ENCODE measurements around the gene CFAP126. TPM values are rescaled to one million over a fixed set of nuclear protein-coding genes. Genes with fewer than 3 reads are reported as not detected.
"Not testable (repeated sequence)": the region's sequence is repeated elsewhere in the genome, so short reads cannot be mapped to it uniquely, and the experiment has no call there.

CFAP126 gene
- total and polyA plus RNA-seq, 4 donors: not detected

DNA sequence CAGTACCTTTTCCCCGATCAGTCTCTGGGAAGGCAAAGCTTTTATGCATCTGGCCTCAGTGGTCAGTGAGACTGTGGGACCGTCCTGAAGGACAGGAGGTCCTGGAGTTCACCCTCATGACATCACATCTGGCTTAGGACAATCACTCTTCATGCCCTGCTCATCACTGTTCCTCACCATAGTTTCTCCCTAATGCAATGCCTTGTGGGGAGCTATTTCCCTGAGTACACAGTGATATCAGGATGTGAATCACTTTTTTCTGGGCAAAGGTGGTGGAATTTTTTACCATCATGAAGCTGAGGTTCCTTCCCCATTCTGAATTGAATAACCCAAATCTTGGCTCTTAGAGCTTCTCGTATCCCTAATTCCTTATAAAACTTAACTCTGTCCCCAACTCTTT is 34.8 kb upstream of the CFAP126 start:
- WGBS, 2 donors: 95 to 97% methylated on average over 3 of the region's 3 CpGs
- no peak for ATAC-seq (ENCODE audit: low FRiP score)
- DNase-seq: no peak
- intact Hi-C loops (cut with DNase I): no loop called here
- no peaks in the 10 kb centered on the region for H3K27me3 ChIP-seq (ENCODE audit: control insufficient read depth in 1 of 2, insufficient read depth in 2 of 2, low read length in 1 of 2)
- no peaks in the 10 kb centered on the region for H3K4me1 ChIP-seq (ENCODE audit: control insufficient read depth in 1 of 2, insufficient read depth in 2 of 2, low read length in 2 of 2)
- H3K36me3 ChIP-seq (ENCODE audit: control insufficient read depth in 1 of 2, insufficient read depth in 2 of 2, low read length in 1 of 2): no peaks in the 10 kb centered on the region
- H3K4me3 ChIP-seq (ENCODE audit: low read length in 2 of 2): no peak overlapping the region
- H3K9me3 ChIP-seq (ENCODE audit: control insufficient read depth, low read length): no peaks in the 10 kb centered on the region
- no peak overlapping the region for H3K27ac ChIP-seq (ENCODE audit: low read depth in 1 of 2, low read length in 2 of 2)

DNA sequence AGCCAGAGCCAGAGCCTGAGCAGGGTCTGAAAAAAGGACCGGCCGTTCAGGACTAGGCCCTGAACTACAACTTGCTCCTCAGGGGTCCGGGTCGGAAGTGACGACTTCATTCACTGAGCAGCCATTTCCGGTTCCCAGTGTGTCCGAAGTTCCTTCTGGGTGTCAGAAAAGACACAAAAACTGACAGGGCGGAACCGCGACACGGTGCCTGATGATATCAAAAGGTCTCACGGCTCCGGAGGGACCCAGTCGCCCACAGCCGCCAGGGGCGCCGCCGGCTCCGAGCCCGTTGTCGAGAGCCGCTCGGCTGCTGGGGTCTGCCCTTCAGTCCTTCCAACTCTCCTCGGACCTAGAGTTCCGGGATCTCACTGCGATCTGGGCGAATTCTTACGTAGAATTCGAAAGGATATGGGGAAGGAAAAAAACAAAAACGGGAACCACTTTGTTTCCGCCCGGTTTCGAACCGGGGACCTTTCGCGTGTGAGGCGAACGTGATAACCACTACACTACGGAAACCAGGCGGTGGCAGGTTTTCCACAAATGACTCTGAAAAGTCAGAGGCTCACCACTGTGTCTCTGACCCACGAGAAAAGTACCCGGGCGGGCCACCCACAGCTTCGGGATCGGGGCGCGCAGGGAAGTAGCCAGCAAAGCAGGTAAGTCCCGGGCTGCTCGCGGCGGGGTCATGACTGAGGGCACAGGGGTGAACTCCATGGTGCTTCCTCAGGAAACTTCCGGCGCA is 31.8 kb upstream of the CFAP126 start:
- Histone ChIP-seq H3K4me3 (ENCODE audit: low read length in 2 of 2) (peak overlapping the region; percentile 69 to 82), H3K4me1 (ENCODE audit: control insufficient read depth in 1 of 2, insufficient read depth in 2 of 2, low read length in 2 of 2) (no peaks in the 10 kb centered on the region), H3K27me3 (ENCODE audit: control insufficient read depth in 1 of 2, insufficient read depth in 2 of 2, low read length in 1 of 2) (no peaks in the 10 kb centered on the region), H3K27ac (ENCODE audit: low read depth in 1 of 2, low read length in 2 of 2) (peak overlapping the region; percentile 96 to 98), H3K36me3 (ENCODE audit: control insufficient read depth in 1 of 2, insufficient read depth in 2 of 2, low read length in 1 of 2) (no peaks in the 10 kb centered on the region), H3K9me3 (ENCODE audit: control insufficient read depth, low read length) (no peaks in the 10 kb centered on the region)
- peak; percentile 91 to 94 for DNase-seq
- 0% methylated on average over 53 of the region's 53 CpGs for WGBS, 2 donors
- intact Hi-C loops (cut with DNase I): loop anchor here in 1 of 2 donors (1.0 to 10.0 kb wide), 2 partner anchors 9 to 345 kb away; partner anchors contain the start of gene DUSP12
- ATAC-seq (ENCODE audit: low FRiP score): peak; percentile 97

DNA sequence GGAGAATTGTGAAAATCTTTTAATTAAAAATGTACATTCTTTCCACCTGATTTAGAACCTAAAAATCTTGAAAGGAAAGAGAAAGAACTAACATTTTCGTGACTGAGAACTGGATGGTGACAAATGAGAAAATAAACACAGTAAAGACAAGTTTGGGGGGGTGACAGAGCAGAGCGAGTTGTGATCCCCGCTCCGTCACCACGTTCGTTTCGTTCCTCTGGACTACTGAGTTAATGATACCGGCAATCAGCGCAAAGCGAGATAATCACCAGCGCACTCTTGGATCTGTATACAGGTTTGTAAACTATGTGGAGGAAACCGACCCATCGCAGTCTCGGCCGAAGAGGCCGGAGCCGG is 31.2 kb upstream of the CFAP126 start:
- Histone ChIP-seq H3K27me3 (ENCODE audit: control insufficient read depth in 1 of 2, insufficient read depth in 2 of 2, low read length in 1 of 2) (no peaks in the 10 kb centered on the region), H3K27ac (ENCODE audit: low read depth in 1 of 2, low read length in 2 of 2) (peak overlapping the region; percentile 96 to 98), H3K36me3 (ENCODE audit: control insufficient read depth in 1 of 2, insufficient read depth in 2 of 2, low read length in 1 of 2) (no peaks in the 10 kb centered on the region), H3K9me3 (ENCODE audit: control insufficient read depth, low read length) (no peaks in the 10 kb centered on the region), H3K4me1 (ENCODE audit: control insufficient read depth in 1 of 2, insufficient read depth in 2 of 2, low read length in 2 of 2) (no peaks in the 10 kb centered on the region), H3K4me3 (ENCODE audit: low read length in 2 of 2) (peak overlapping the region; percentile 69 to 72)
- peak; percentile 48 for ATAC-seq (ENCODE audit: low FRiP score)
- WGBS, 2 donors: 7 to 9% methylated on average over 17 of the region's 17 CpGs
- intact Hi-C loops (cut with DNase I): loop anchor here in 1 of 2 donors (1.0 to 10.0 kb wide), 2 partner anchors 9 to 346 kb away; partner anchors contain the start of gene DUSP12
- DNase-seq: no peak

DNA sequence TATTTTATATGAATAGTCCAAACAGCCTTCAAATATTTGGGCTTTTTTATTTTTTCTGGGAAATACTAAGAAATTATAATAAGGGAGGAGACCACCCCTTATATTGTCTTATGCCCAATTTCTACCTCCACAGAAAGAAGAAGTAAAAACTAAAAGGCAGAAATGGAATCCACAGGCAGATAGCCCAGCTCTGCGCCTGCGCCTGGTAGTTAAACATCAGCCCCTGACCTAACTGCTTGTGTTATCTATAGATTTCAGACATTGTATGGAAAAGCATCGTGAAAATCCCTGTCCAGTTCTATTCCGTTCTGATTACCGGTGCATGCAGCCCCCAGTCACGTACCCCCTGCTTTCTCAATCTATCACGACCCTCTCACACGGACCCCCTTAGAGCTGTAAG is 29.4 kb upstream of the CFAP126 start:
- intact Hi-C loops (cut with DNase I): loop anchor here in 1 of 2 donors (10.0 kb wide), 1 partner anchor 348 kb away; the partner anchor contains the start of gene DUSP12
- H3K27me3 ChIP-seq (ENCODE audit: control insufficient read depth in 1 of 2, insufficient read depth in 2 of 2, low read length in 1 of 2); ATAC-seq (ENCODE audit: low FRiP score); H3K4me1 ChIP-seq (ENCODE audit: control insufficient read depth in 1 of 2, insufficient read depth in 2 of 2, low read length in 2 of 2); H3K27ac ChIP-seq (ENCODE audit: low read depth in 1 of 2, low read length in 2 of 2); DNase-seq; H3K9me3 ChIP-seq (ENCODE audit: control insufficient read depth, low read length); H3K36me3 ChIP-seq (ENCODE audit: control insufficient read depth in 1 of 2, insufficient read depth in 2 of 2, low read length in 1 of 2); H3K4me3 ChIP-seq (ENCODE audit: low read length in 2 of 2): not testable (repeated sequence)
- WGBS, 2 donors: 94 to 95% methylated on average over 8 of the region's 8 CpGs

DNA sequence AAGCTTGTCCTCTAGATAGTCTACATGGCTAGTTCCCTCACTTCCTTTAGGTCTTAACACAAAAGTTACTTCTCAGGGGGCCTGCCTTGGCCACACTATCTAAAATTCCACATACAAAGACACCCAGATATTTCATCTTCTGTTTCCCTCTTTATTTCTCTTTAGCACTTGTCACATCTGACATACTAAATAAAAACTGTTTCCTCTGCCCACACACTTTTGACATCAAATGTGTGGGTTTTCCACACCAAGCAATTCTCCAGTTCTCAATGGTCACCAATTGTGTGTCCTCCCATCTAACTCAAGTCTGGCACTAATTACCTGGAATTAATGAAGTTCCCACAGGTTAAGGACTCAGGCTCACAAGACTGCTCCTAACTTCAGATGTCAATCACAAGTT is 25.5 kb upstream of the CFAP126 start:
- DNase-seq (no peak), ATAC-seq (ENCODE audit: low FRiP score) (no peak)
- no peaks in the 10 kb centered on the region for H3K27me3 ChIP-seq (ENCODE audit: control insufficient read depth in 1 of 2, insufficient read depth in 2 of 2, low read length in 1 of 2)
- H3K4me3 ChIP-seq (ENCODE audit: low read length in 2 of 2): no peak overlapping the region
- intact Hi-C loops (cut with DNase I): loop anchor here in 1 of 2 donors (10.0 kb wide), 1 partner anchor 352 kb away; the partner anchor contains the start of gene DUSP12
- H3K36me3 ChIP-seq (ENCODE audit: control insufficient read depth in 1 of 2, insufficient read depth in 2 of 2, low read length in 1 of 2): no peaks in the 10 kb centered on the region
- no peak overlapping the region for H3K27ac ChIP-seq (ENCODE audit: low read depth in 1 of 2, low read length in 2 of 2)
- no peaks in the 10 kb centered on the region for H3K4me1 ChIP-seq (ENCODE audit: control insufficient read depth in 1 of 2, insufficient read depth in 2 of 2, low read length in 2 of 2)
- H3K9me3 ChIP-seq (ENCODE audit: control insufficient read depth, low read length): no peaks in the 10 kb centered on the region

DNA sequence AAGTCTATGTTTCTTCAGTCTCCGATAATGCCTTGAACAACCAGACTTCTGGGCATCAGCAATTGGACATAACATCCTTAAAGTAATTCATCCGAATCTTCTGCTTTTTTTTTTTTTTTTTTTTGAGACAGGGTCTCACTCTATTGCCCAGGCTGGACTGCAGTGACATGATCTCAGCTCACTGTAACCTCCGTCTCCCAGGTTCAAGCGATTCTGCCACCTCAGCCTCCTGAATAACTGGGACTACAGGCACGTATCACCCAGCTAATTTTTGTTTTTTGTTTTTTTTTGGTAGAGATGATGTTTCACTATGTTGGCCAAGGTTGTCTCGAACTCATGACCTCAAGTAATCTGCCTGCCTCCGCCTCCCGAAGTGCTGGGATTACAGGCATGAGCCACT is 23.9 kb upstream of the CFAP126 start:
- WGBS, 2 donors: 94 to 95% methylated on average over 8 of the region's 8 CpGs
- H3K4me3 ChIP-seq (ENCODE audit: low read length in 2 of 2): no peak overlapping the region
- intact Hi-C loops (cut with DNase I): loop anchor here in 1 of 2 donors (10.0 kb wide), 1 partner anchor 353 kb away; the partner anchor contains the start of gene DUSP12
- ATAC-seq (ENCODE audit: low FRiP score) (no peak), DNase-seq (no peak)
- H3K27ac ChIP-seq (ENCODE audit: low read depth in 1 of 2, low read length in 2 of 2): no peak overlapping the region
- H3K27me3 ChIP-seq (ENCODE audit: control insufficient read depth in 1 of 2, insufficient read depth in 2 of 2, low read length in 1 of 2): no peaks in the 10 kb centered on the region
- no peaks in the 10 kb centered on the region for H3K9me3 ChIP-seq (ENCODE audit: control insufficient read depth, low read length)
- H3K4me1 ChIP-seq (ENCODE audit: control insufficient read depth in 1 of 2, insufficient read depth in 2 of 2, low read length in 2 of 2): no peaks in the 10 kb centered on the region
- no peaks in the 10 kb centered on the region for H3K36me3 ChIP-seq (ENCODE audit: control insufficient read depth in 1 of 2, insufficient read depth in 2 of 2, low read length in 1 of 2)

DNA sequence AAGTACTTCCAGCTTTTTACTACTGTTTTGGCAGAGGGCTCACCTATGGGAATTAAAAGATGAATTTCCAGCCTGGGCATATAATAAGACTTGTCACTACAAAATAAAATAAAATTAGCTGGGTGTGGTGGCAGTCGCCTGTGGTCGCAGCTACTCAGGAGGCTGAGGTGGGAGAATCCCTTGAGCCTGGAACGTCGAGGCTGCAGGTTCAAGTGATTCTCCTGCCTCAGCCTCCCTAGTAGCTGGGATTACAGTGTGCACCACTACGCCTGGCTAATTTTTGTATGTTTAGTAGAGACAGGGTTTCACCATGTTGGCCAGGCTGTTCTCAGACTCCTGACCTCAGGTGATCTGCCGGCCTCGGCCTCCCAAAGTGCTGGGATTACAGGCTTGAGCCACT is 23.5 kb upstream of the CFAP126 start:
- H3K36me3 ChIP-seq (ENCODE audit: control insufficient read depth in 1 of 2, insufficient read depth in 2 of 2, low read length in 1 of 2); H3K4me1 ChIP-seq (ENCODE audit: control insufficient read depth in 1 of 2, insufficient read depth in 2 of 2, low read length in 2 of 2); ATAC-seq (ENCODE audit: low FRiP score); H3K27me3 ChIP-seq (ENCODE audit: control insufficient read depth in 1 of 2, insufficient read depth in 2 of 2, low read length in 1 of 2); DNase-seq; H3K9me3 ChIP-seq (ENCODE audit: control insufficient read depth, low read length); H3K27ac ChIP-seq (ENCODE audit: low read depth in 1 of 2, low read length in 2 of 2); H3K4me3 ChIP-seq (ENCODE audit: low read length in 2 of 2): not testable (repeated sequence)
- 92% methylated on average over 7 of the region's 7 CpGs for WGBS, 2 donors
- intact Hi-C loops (cut with DNase I): loop anchor here in 1 of 2 donors (10.0 kb wide), 1 partner anchor 354 kb away; the partner anchor contains the start of gene DUSP12

DNA sequence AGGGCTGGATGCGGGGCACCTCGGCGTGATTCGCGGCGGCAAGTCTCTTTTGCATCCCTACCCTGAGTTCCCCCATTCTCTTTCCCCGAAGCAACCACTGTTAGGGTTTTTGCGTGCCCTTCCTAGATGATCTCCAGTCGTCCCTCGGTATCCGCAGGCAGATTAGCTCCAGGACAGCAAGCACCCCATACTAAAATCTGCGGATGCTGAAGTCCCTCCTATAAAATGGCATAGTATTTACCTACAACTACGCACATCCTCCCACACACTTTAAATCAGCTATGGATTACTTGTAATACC is 22.8 kb upstream of the CFAP126 start:
- no peak for ATAC-seq (ENCODE audit: low FRiP score)
- H3K36me3 ChIP-seq (ENCODE audit: control insufficient read depth in 1 of 2, insufficient read depth in 2 of 2, low read length in 1 of 2): no peaks in the 10 kb centered on the region
- no peaks in the 10 kb centered on the region for H3K27me3 ChIP-seq (ENCODE audit: control insufficient read depth in 1 of 2, insufficient read depth in 2 of 2, low read length in 1 of 2)
- H3K27ac ChIP-seq (ENCODE audit: low read depth in 1 of 2, low read length in 2 of 2): peak overlapping the region in 1 of 2 donors; percentile 50
- no peaks in the 10 kb centered on the region for H3K9me3 ChIP-seq (ENCODE audit: control insufficient read depth, low read length)
- H3K4me1 ChIP-seq (ENCODE audit: control insufficient read depth in 1 of 2, insufficient read depth in 2 of 2, low read length in 2 of 2): no peaks in the 10 kb centered on the region
- DNase-seq: no peak
- intact Hi-C loops (cut with DNase I): loop anchor here in 1 of 2 donors (1.0 to 10.0 kb wide), 2 partner anchors 9 to 354 kb away; partner anchors contain the start of gene DUSP12
- H3K4me3 ChIP-seq (ENCODE audit: low read length in 2 of 2): peak overlapping the region; percentile 63 to 73
- 2 to 3% methylated on average over 13 of the region's 13 CpGs for WGBS, 2 donors

Measured in aorta (tissue), 5 donors.